HG02981 (cell line): Measurements from ENCODE around the gene RNU1-4.
"Not testable (repeated sequence)": the region's sequence is repeated elsewhere in the genome, so short reads cannot be mapped to it uniquely, and the experiment has no call there.

Experiments used
- ATAC-seq: cut with Tn5 transposase; IDR thresholded peaks from one replicate; pipeline ENCODE4 v1.9.1; 2021; ENCODE audit warnings: mild to moderate bottlenecking, moderate library complexity; ENCODE audit not compliant: unreplicated experiment

Gene RNU1-4

DNA sequence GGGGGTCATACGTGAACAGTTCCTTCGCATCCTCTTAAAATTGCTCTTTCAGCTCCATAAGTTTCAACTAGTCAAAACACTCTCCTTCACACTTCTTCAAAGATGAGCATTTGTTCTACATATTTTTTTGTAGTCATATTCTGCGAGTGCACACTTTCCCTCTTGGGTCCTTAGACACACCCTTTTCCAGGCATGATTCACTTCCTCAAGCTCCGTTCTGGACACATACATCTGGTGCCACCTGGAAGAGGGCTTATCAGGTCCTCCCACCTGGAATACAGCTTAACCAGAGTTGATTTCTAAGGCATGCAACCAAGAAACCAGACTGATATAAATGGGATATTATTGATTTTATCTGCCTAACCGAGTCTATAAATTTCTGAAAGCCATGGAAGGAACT is 47.4 kb downstream of the RNU1-4 start:
- not testable (repeated sequence) for ATAC-seq
